MG63 (cell line): ENCODE measurements around the gene SLC15A3. TPM values are rescaled to one million over a fixed set of nuclear protein-coding genes. Genes with fewer than 3 reads are reported as not detected.

Source experiments
- DNase-seq: peaks from one replicate; pipeline ENCODE4 v3.0.0-alpha.2; 2020
- H3K27me3 ChIP-seq: fragments of 250-450 bp; sonication (Bioruptor Pico); 2 replicates; pipeline ENCODE4 v1.5.1; 2020; ENCODE audit warnings: mild to moderate bottlenecking, moderate library complexity
- H3K36me3 ChIP-seq: fragments of 250-450 bp; sonication (Bioruptor Pico); 2 replicates; pipeline ENCODE4 v1.5.1; 2020; ENCODE audit warnings: mild to moderate bottlenecking, moderate library complexity
- H3K4me3 ChIP-seq: fragments of 250-450 bp; sonication (Bioruptor Pico); 2 replicates; pipeline ENCODE4 v1.5.1; 2020; ENCODE audit warnings: mild to moderate bottlenecking, moderate library complexity
- H3K9me3 ChIP-seq: fragments of 250-450 bp; sonication (Bioruptor Pico); 2 replicates; pipeline ENCODE4 v1.5.1; 2020; ENCODE audit warnings: mild to moderate bottlenecking, moderate library complexity
- total RNA-seq: library from RNA; depleted of rRNA; stranded (reverse); fragments of >200 nt; shearing (Covaris generic); gene quantifications from 2 replicates; pipeline ENCODE4 v1.2.3, GENCODE V29; 2014; ENCODE audit warnings: low replicate concordance

The SLC15A3 gene
- total RNA-seq, 1 experiment from 2014 or later = not detected

- no peaks in the 10 kb centered on the region for H3K36me3 ChIP-seq
- no peak overlapping the region for H3K4me3 ChIP-seq
- H3K27me3 ChIP-seq = no peaks in the 10 kb centered on the region
- no peak for DNase-seq
- no peaks in the 10 kb centered on the region for H3K9me3 ChIP-seq
Observed at GRCh38 chr11:60957188-60957587, 5.2 kb upstream of the SLC15A3 start.

GRCh38 chr11:60955571-60955970 is 3.6 kb upstream of the SLC15A3 start:
- DNase-seq = no peak
- Histone ChIP-seq H3K4me3 (no peak overlapping the region), H3K36me3 (no peaks in the 10 kb centered on the region)

GRCh38 chr11:60954421-60954820 is 2.4 kb upstream of the SLC15A3 start:
- Histone ChIP-seq H3K27me3 (no peaks in the 10 kb centered on the region), H3K9me3 (no peaks in the 10 kb centered on the region), H3K36me3 (no peaks in the 10 kb centered on the region), H3K4me3 (no peak overlapping the region)
- no peak for DNase-seq

More at GRCh38 chr11:60955571-60955970, 3.6 kb upstream of the SLC15A3 start:
- no peaks in the 10 kb centered on the region for H3K9me3 ChIP-seq
- no peaks in the 10 kb centered on the region for H3K27me3 ChIP-seq

GRCh38 chr11:60953781-60954180 is 1.8 kb upstream of the SLC15A3 start:
- H3K4me3 ChIP-seq = no peak overlapping the region
- H3K9me3 ChIP-seq = no peaks in the 10 kb centered on the region
- no peaks in the 10 kb centered on the region for H3K27me3 ChIP-seq
- no peak for DNase-seq
- no peaks in the 10 kb centered on the region for H3K36me3 ChIP-seq

GRCh38 chr11:60952742-60953170 is 780 bp upstream of the SLC15A3 start:
- no peak overlapping the region for H3K4me3 ChIP-seq
- no peaks in the 10 kb centered on the region for H3K27me3 ChIP-seq
- H3K9me3 ChIP-seq = no peaks in the 10 kb centered on the region
- no peak for DNase-seq
- no peaks in the 10 kb centered on the region for H3K36me3 ChIP-seq

GRCh38 chr11:60951606-60951903 is 421 bp downstream of the SLC15A3 start:
- no peaks in the 10 kb centered on the region for H3K27me3 ChIP-seq
- no peak for DNase-seq
- no peak overlapping the region for H3K4me3 ChIP-seq
- H3K36me3 ChIP-seq = no peaks in the 10 kb centered on the region
- no peaks in the 10 kb centered on the region for H3K9me3 ChIP-seq

- Histone ChIP-seq H3K4me3 (no peak overlapping the region), H3K27me3 (no peaks in the 10 kb centered on the region), H3K36me3 (no peaks in the 10 kb centered on the region), H3K9me3 (no peaks in the 10 kb centered on the region)
- DNase-seq = no peak
Observed at GRCh38 chr11:60950933-60951605, 907 bp downstream of the SLC15A3 start.

- H3K4me3 ChIP-seq = no peak overlapping the region
- no peak for DNase-seq
Observed at GRCh38 chr11:60950024-60950423, 2.0 kb downstream of the SLC15A3 start.

GRCh38 chr11:60948250-60948649 is 3.7 kb downstream of the SLC15A3 start:
- Histone ChIP-seq H3K36me3 (no peaks in the 10 kb centered on the region), H3K27me3 (no peaks in the 10 kb centered on the region), H3K4me3 (no peak overlapping the region), H3K9me3 (no peaks in the 10 kb centered on the region)
- DNase-seq = no peak

More at GRCh38 chr11:60950024-60950423, 2.0 kb downstream of the SLC15A3 start:
- Histone ChIP-seq H3K9me3 (no peaks in the 10 kb centered on the region), H3K27me3 (no peaks in the 10 kb centered on the region), H3K36me3 (no peaks in the 10 kb centered on the region)

GRCh38 chr11:60947700-60948099 is 4.3 kb downstream of the SLC15A3 start:
- Histone ChIP-seq H3K9me3 (no peaks in the 10 kb centered on the region), H3K27me3 (no peaks in the 10 kb centered on the region), H3K36me3 (no peaks in the 10 kb centered on the region), H3K4me3 (no peak overlapping the region)
- DNase-seq = peak; percentile 39

- no peaks in the 10 kb centered on the region for H3K9me3 ChIP-seq
- DNase-seq = no peak
- no peaks in the 10 kb centered on the region for H3K36me3 ChIP-seq
Observed at GRCh38 chr11:60946601-60947264, 5.2 kb downstream of the SLC15A3 start.

GRCh38 chr11:60945295-60945667 is 6.7 kb downstream of the SLC15A3 start:
- H3K9me3 ChIP-seq = no peaks in the 10 kb centered on the region
- no peaks in the 10 kb centered on the region for H3K36me3 ChIP-seq
- no peak overlapping the region for H3K4me3 ChIP-seq
- no peaks in the 10 kb centered on the region for H3K27me3 ChIP-seq
- no peak for DNase-seq

More at GRCh38 chr11:60946601-60947264, 5.2 kb downstream of the SLC15A3 start:
- Histone ChIP-seq H3K27me3 (no peaks in the 10 kb centered on the region), H3K4me3 (no peak overlapping the region)

GRCh38 chr11:60944490-60945294 is 7.3 kb downstream of the SLC15A3 start:
- H3K4me3 ChIP-seq = no peak overlapping the region
- no peaks in the 10 kb centered on the region for H3K36me3 ChIP-seq
- no peak for DNase-seq
- no peaks in the 10 kb centered on the region for H3K27me3 ChIP-seq
- H3K9me3 ChIP-seq = no peaks in the 10 kb centered on the region

- Histone ChIP-seq H3K4me3 (no peak overlapping the region), H3K27me3 (no peaks in the 10 kb centered on the region), H3K36me3 (no peaks in the 10 kb centered on the region), H3K9me3 (no peaks in the 10 kb centered on the region)
- DNase-seq = no peak
Observed at GRCh38 chr11:60942970-60943565, 8.9 kb downstream of the SLC15A3 start.

- no peak overlapping the region for H3K4me3 ChIP-seq
- DNase-seq = no peak
- H3K9me3 ChIP-seq = no peaks in the 10 kb centered on the region
- no peaks in the 10 kb centered on the region for H3K36me3 ChIP-seq
- no peaks in the 10 kb centered on the region for H3K27me3 ChIP-seq
Observed at GRCh38 chr11:60942219-60942618, 9.8 kb downstream of the SLC15A3 start.

- DNase-seq = no peak
- Histone ChIP-seq H3K27me3 (no peaks in the 10 kb centered on the region), H3K36me3 (no peaks in the 10 kb centered on the region), H3K4me3 (no peak overlapping the region), H3K9me3 (no peaks in the 10 kb centered on the region)
Observed at GRCh38 chr11:60941371-60942119, 10.4 kb downstream of the SLC15A3 start.
